ENCODE data around the gene WNT9A. TPM values are rescaled to one million over a fixed set of nuclear protein-coding genes. Genes with fewer than 3 reads are reported as not detected.

Gene WNT9A
- polyA plus RNA-seq, 1 donor from 2014 or later: 0.57 TPM

- Histone ChIP-seq H2AFZ (ENCODE audit: low read depth, low read length) (no peak overlapping the region), H3K9ac (ENCODE audit: low read length) (no peak overlapping the region), H3F3A (ENCODE audit: insufficient read depth, low read length, poor library complexity, severe bottlenecking) (no peaks in the 10 kb centered on the region), H3K4me3 (ENCODE audit: low read length) (no peak overlapping the region), H4K20me1 (ENCODE audit: insufficient read depth) (no peaks in the 10 kb centered on the region), H3K4me2 (ENCODE audit: low read length) (no peak overlapping the region), H3K9me3 (ENCODE audit: low read length) (no peaks in the 10 kb centered on the region), H3K36me3 (ENCODE audit: insufficient read depth, low read length) (no peaks in the 10 kb centered on the region), H3K79me2 (replicated peaks; ENCODE audit: insufficient read depth, low read length) (no peaks in the 10 kb centered on the region), H3K27ac (ENCODE audit: low read length) (no peak overlapping the region), H3K27me3 (ENCODE audit: insufficient read depth, low read depth, low read length) (no peaks in the 10 kb centered on the region), H3K9me2 (ENCODE audit: insufficient read depth, low read length) (no peaks in the 10 kb centered on the region)
- TF ChIP-seq POLR2AphosphoS5 (IDR thresholded peaks at IDR 0.05): no peak
- TF ChIP-seq RAD21 (conservative IDR thresholded peaks at IDR 0.05): no peak
- no peak for TF ChIP-seq REST (IDR thresholded peaks at IDR 0.05; ENCODE audit: borderline replicate concordance)
- TF ChIP-seq CTCF (IDR thresholded peaks at IDR 0.05; ENCODE audit: poor library complexity, severe bottlenecking): no peak
- no peak for TF ChIP-seq EP300 (conservative IDR thresholded peaks at IDR 0.05; ENCODE audit: poor library complexity, severe bottlenecking)
- TF ChIP-seq SMC3 (conservative IDR thresholded peaks at IDR 0.05; ENCODE audit: poor library complexity): no peak
- no peak for TF ChIP-seq MXI1 (conservative IDR thresholded peaks at IDR 0.05; ENCODE audit: poor library complexity, severe bottlenecking)
- TF ChIP-seq EZH2 (IDR thresholded peaks at IDR 0.05; ENCODE audit: borderline replicate concordance, insufficient read depth, low read length, poor library complexity, severe bottlenecking): no peak
Observed at GRCh38 chr1:227938276-227938675, 9.5 kb downstream of the WNT9A start.

GRCh38 chr1:227937838-227938145 is 9.9 kb downstream of the WNT9A start:
- Histone ChIP-seq H4K20me1 (ENCODE audit: insufficient read depth) (no peaks in the 10 kb centered on the region), H3F3A (ENCODE audit: insufficient read depth, low read length, poor library complexity, severe bottlenecking) (no peaks in the 10 kb centered on the region), H3K4me3 (ENCODE audit: low read length) (no peak overlapping the region), H2AFZ (ENCODE audit: low read depth, low read length) (no peak overlapping the region), H3K79me2 (replicated peaks; ENCODE audit: insufficient read depth, low read length) (no peaks in the 10 kb centered on the region), H3K9ac (ENCODE audit: low read length) (no peak overlapping the region), H3K27me3 (ENCODE audit: insufficient read depth, low read depth, low read length) (no peaks in the 10 kb centered on the region), H3K4me2 (ENCODE audit: low read length) (no peak overlapping the region), H3K36me3 (ENCODE audit: insufficient read depth, low read length) (no peaks in the 10 kb centered on the region), H3K9me3 (ENCODE audit: low read length) (no peaks in the 10 kb centered on the region), H3K9me2 (ENCODE audit: insufficient read depth, low read length) (no peaks in the 10 kb centered on the region), H3K27ac (ENCODE audit: low read length) (no peak overlapping the region)
- TF ChIP-seq RAD21 (conservative IDR thresholded peaks at IDR 0.05): no peak

Data from neural cell (in vitro differentiated cells).